Fibroblast of skin of right biceps (primary cell): ENCODE results near the gene RABGAP1L.
"Not testable (repeated sequence)": the region's sequence is repeated elsewhere in the genome, so short reads cannot be mapped to it uniquely, and the experiment has no call there.

Source experiments
- DNase-seq: peaks from one replicate; pipeline ENCODE4 v3.0.0-alpha.2; 2013

RABGAP1L gene

GRCh38 chr1:174156437-174156836 lies 2.9 kb upstream of the RABGAP1L start:
- DNase-seq: no peak

GRCh38 chr1:174157157-174157806 lies 2.0 kb upstream of the RABGAP1L start:
- DNase-seq: no peak

- DNase-seq: no peak
Observed at GRCh38 chr1:174158767-174159251, 511 bp upstream of the RABGAP1L start.

DNA sequence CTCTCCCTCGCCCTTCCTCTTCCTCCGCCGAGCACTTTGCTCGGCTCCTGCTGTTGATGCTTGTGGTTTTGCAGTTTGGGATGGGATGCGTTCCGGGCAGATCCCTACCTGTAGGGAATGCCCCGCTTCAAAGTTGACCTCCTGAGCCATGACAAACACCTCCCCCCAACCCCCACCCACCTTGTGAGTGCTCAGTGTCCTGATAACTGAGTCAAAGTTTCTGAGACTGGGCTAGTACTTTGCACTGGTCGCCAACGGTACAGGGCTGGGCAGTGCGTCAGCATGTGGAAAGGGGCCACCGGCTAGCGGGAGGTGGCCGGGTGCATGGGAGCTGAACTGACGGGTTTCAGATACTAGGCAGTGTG lies 771 bp downstream of the RABGAP1L start:
- DNase-seq: peak; percentile 21

- DNase-seq: no peak
Observed at GRCh38 chr1:174160603-174161002, 1.3 kb downstream of the RABGAP1L start.

GRCh38 chr1:174161813-174162212 lies 2.5 kb downstream of the RABGAP1L start:
- no peak for DNase-seq

GRCh38 chr1:174164826-174165225 lies 5.5 kb downstream of the RABGAP1L start:
- DNase-seq: no peak

DNA sequence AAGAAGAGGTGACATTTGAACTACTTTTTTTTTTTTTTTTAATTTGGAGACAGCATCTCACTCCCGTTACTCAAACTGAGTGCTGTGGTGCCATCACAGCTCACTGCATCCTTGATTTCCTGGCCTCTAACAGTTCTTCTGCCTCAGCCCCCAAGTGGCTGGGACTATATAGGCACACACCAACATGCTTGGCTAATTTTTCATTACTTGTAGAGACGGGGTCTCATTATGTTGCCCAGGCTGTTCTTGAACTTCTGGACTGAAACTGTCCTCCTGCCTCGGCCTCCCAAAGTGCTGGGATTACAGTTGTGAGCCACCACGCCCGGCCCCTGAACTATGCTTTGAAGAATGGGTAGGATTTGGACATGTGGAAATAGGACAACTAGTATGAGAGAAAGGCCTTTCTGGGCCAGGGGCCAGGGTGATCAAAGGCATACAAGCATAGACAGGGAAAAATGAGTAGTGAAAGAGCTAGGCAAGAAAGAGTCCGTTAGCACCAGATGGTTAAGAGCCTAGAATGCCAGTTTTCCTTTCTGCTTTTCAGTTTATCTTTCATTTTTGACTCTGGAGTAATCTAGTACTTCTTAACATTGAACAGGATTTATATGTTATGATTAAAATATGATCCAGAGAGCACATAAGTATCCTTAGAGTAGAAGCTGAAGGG lies 6.3 kb downstream of the RABGAP1L start:
- DNase-seq: no peak

DNA sequence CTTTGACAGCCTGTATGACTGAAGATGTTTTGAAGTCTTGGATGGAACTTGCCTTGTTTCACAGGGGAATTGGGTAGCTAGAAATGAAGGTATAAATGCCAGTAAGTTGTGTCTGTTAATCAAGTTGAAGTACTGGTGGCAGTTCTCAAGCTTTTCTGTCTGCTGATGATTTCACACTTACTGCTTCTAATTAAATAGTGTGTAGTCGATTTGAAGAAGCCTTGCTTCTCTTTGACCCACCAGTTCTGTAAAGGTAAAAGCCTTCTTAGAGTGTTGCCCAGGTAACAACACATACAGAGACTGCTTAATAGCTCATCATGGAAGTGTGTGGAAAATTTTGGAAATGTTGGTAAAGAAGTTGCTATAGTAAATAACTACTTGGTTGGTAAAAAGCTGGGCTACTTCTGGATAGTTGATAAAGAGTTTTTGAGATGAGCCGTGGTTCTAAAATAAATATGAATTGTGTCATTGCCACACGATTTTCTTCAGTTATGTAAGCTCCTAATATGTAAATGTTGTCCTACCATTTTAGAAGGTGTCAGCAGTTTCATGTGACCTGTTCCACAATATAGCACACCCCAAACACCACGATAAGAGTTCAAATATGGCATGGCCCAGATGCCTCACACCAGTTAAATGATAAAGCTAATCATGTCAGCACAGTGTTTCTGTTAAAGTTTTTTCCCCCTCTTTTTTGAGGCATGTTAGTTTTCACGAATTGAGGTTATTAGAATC lies 7.4 kb downstream of the RABGAP1L start:
- DNase-seq: no peak

GRCh38 chr1:174167265-174167803 lies 8.0 kb downstream of the RABGAP1L start:
- DNase-seq: no peak

GRCh38 chr1:174169342-174169741 lies 10.0 kb downstream of the RABGAP1L start:
- DNase-seq: no peak

GRCh38 chr1:174171073-174171472 lies 11.8 kb downstream of the RABGAP1L start:
- DNase-seq: no peak

DNA sequence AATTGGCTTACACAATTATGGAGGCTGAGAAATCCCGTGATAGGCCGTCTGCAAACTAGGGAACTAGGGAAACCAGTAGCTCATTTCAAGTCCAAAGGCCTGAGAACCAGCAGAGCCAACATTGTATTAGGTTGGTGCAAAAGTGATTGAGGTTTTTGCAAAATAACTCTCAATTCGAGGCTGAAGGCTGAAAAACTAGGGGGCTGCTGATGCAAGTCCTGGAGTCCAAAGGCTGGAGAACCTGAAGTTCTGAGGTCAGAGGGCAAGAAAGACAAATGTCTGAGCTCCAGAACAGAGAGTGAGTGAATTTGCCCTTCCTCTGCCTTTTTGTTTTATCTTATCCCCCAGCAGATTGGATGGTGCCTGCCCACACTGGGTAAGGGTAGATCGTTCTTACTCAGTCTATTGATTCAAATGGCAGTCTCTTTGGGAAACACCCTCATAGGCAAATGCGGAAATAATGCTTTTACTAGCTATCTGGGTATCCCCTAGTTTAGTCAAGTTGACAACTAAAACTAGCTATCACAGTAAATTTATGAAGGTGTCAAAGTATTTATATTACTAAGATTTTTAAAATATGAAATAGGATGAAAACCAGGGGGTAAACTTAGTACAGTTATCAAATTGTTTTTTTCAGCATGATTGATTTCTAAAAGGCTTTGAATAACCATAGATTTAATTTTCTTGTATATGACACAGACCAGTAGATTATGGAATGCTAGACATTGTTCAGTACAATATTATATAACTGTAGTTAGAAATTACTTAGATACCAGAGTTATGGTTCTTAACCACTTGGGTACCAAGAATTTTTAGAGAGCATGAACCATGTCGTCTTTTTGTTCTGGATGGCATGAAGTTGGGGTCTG lies 15.4 kb downstream of the RABGAP1L start:
- DNase-seq: no peak

DNA sequence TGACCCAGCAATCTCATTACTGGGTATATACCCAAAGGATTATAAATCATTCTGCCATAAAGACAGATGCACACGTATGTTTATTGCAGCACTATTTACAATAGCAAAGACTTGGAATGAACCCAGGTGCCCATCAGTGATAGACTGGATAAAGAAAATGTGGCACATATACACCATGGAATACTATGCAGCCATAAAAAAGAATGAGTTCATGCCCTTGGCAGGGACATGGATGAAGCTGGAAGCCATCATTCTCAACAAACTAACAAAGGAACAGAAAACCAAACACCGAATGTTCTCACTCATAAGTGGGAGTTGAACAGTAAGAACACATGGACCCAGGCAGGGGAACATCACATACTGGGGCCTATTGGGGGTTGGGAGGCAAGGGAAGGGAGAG lies 19.1 kb downstream of the RABGAP1L start:
- DNase-seq: not testable (repeated sequence)

GRCh38 chr1:174189428-174190062 lies 30.2 kb downstream of the RABGAP1L start:
- DNase-seq: no peak

- no peak for DNase-seq
Observed at GRCh38 chr1:174190691-174191199, 31.4 kb downstream of the RABGAP1L start.

GRCh38 chr1:174191349-174191862 lies 32.1 kb downstream of the RABGAP1L start:
- peak; percentile 85 for DNase-seq

DNA sequence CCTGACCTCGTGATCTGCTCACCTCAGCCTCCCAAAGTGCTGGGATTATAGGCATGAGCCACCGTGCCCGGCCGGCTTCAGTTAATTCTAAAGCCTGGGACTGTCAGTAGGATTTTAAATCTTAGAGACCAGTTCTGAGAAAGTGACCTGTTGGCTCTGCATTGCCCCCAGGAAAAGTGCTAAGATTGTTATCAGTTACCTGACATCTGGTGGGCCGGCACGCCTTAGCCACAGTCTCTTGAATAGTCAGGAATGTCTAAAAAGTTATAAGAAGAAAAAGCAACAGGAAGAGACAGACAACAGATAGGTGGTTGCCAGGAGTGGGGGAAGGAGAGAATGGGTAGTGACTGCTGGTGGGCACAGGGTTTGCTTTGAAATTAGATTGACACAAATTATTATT lies 35.1 kb downstream of the RABGAP1L start:
- no peak for DNase-seq

DNA sequence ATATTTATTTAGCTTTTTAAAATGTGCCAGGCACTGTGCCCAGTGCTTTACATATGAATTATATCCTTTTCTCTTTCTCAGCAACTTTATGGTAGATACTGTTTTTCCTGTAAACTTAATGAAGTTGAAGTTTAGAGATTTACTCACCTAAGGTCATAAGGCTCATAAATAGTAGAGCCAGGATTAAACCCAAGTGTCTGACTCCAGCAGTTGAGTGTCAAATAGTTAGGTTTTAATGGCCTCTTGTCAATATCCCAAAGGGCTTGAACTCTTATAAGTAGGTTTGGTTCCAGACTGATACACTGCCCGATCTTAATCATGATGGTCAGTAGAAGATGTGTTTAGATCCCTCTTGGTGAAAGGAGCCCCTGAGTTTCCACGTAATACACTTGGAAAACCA lies 37.8 kb downstream of the RABGAP1L start:
- no peak for DNase-seq

- DNase-seq: no peak
Observed at GRCh38 chr1:174197547-174197946, 38.2 kb downstream of the RABGAP1L start.

- no peak for DNase-seq
Observed at GRCh38 chr1:174198202-174198601, 38.9 kb downstream of the RABGAP1L start.

GRCh38 chr1:174200746-174201145 lies 41.4 kb downstream of the RABGAP1L start:
- no peak for DNase-seq
